Measurements from ENCODE around the gene ARMH4.

The ARMH4 gene

GRCh38 chr14:58152014-58152857 is at the start of gene ARMH4:
TSS of gene ARMH4 (minus strand) at chr14:58152213. CDS start at chr14:58139358, 12,855 bp downstream.
- DNase-seq (ENCODE audit: low read depth, low spot score): no peak

GRCh38 chr14:58200846-58201245 is 48.8 kb upstream of the ARMH4 start:
- no peak for DNase-seq (ENCODE audit: low read depth, low spot score)

GRCh38 chr14:58200480-58200841 is 48.4 kb upstream of the ARMH4 start:
- no peak for DNase-seq (ENCODE audit: low read depth, low spot score)

- DNase-seq (ENCODE audit: low read depth, low spot score): peak; percentile 30
Measured at GRCh38 chr14:58199726-58200479, 47.9 kb upstream of the ARMH4 start, which contains the start of gene ACTR10. TSS of gene ACTR10 (plus strand) at chr14:58200149. CDS start at chr14:58200218, 69 bp downstream.

GRCh38 chr14:58198086-58198485 is 46.1 kb upstream of the ARMH4 start:
- no peak for DNase-seq (ENCODE audit: low read depth, low spot score)

GRCh38 chr14:58196198-58196597 is 44.2 kb upstream of the ARMH4 start:
- no peak for DNase-seq (ENCODE audit: low read depth, low spot score)

- DNase-seq (ENCODE audit: low read depth, low spot score): no peak
Measured at GRCh38 chr14:58193542-58193941, 41.5 kb upstream of the ARMH4 start.

GRCh38 chr14:58191763-58192601 is 40.0 kb upstream of the ARMH4 start:
- no peak for DNase-seq (ENCODE audit: low read depth, low spot score)

GRCh38 chr14:58189176-58189575 is 37.2 kb upstream of the ARMH4 start:
- DNase-seq (ENCODE audit: low read depth, low spot score): no peak

GRCh38 chr14:58177125-58177524 is 25.1 kb upstream of the ARMH4 start:
- DNase-seq (ENCODE audit: low read depth, low spot score): no peak

- DNase-seq (ENCODE audit: low read depth, low spot score): peak; percentile 48
Measured at GRCh38 chr14:58171090-58171489, 19.1 kb upstream of the ARMH4 start.

- no peak for DNase-seq (ENCODE audit: low read depth, low spot score)
Measured at GRCh38 chr14:58167891-58168290, 15.9 kb upstream of the ARMH4 start.

- DNase-seq (ENCODE audit: low read depth, low spot score): no peak
Measured at GRCh38 chr14:58167057-58167456, 15.0 kb upstream of the ARMH4 start.

GRCh38 chr14:58166005-58166983 is 14.3 kb upstream of the ARMH4 start:
- no peak for DNase-seq (ENCODE audit: low read depth, low spot score)

- no peak for DNase-seq (ENCODE audit: low read depth, low spot score)
Measured at GRCh38 chr14:58160561-58160960, 8.5 kb upstream of the ARMH4 start.

GRCh38 chr14:58151133-58152013 is 640 bp downstream of the ARMH4 start:
- DNase-seq (ENCODE audit: low read depth, low spot score): no peak

GRCh38 chr14:58150243-58150805 is 1.7 kb downstream of the ARMH4 start:
- no peak for DNase-seq (ENCODE audit: low read depth, low spot score)

GRCh38 chr14:58149196-58149595 is 2.8 kb downstream of the ARMH4 start:
- no peak for DNase-seq (ENCODE audit: low read depth, low spot score)

GRCh38 chr14:58146399-58146798 is 5.6 kb downstream of the ARMH4 start:
- no peak for DNase-seq (ENCODE audit: low read depth, low spot score)
